ENCODE results near the gene CFAP210. TPM values are rescaled to one million over a fixed set of nuclear protein-coding genes. Genes with fewer than 3 reads are reported as not detected.

Gene CFAP210
- total RNA-seq, 4 donors from 2014 or later, result not detected

- no peak for TF ChIP-seq POLR2A (IDR thresholded peaks at IDR 0.05)
- TF ChIP-seq CTCF (IDR thresholded peaks at IDR 0.05), result no peak
- 88 to 90% methylated on average over 7 of the region's 7 CpGs for WGBS, 2 donors
- intact Hi-C loops (cut with DNase I; ENCODE audit: low total_unique reads), result no loop called here
- DNase-seq (ENCODE audit: low spot score in 2 of 2), result no peak
- H3K4me3 ChIP-seq (ENCODE audit: low read depth, poor library complexity, severe bottlenecking), result no peak overlapping the region
These were observed 17.7 kb upstream of the CFAP210 start for GRCh38 chr2:169711751-169712509.

- TF ChIP-seq POLR2A (IDR thresholded peaks at IDR 0.05), result no peak
- no peak for TF ChIP-seq CTCF (IDR thresholded peaks at IDR 0.05)
- H3K4me3 ChIP-seq (ENCODE audit: low read depth, poor library complexity, severe bottlenecking), result no peak overlapping the region
- no peak for DNase-seq (ENCODE audit: low spot score in 2 of 2)
- WGBS, 2 donors, result 80 to 81% methylated on average over 1 of the region's 1 CpG
- intact Hi-C loops (cut with DNase I; ENCODE audit: low total_unique reads), result no loop called here
These were observed 15.8 kb upstream of the CFAP210 start for GRCh38 chr2:169709981-169710380.

GRCh38 chr2:169709331-169709730, 15.1 kb upstream of the CFAP210 start:
- no peak for TF ChIP-seq POLR2A (IDR thresholded peaks at IDR 0.05)
- no peak for TF ChIP-seq CTCF (IDR thresholded peaks at IDR 0.05)
- H3K4me3 ChIP-seq (ENCODE audit: low read depth, poor library complexity, severe bottlenecking), result no peak overlapping the region
- intact Hi-C loops (cut with DNase I; ENCODE audit: low total_unique reads), result no loop called here
- 95 to 100% methylated on average over 1 of the region's 1 CpG for WGBS, 2 donors
- DNase-seq (ENCODE audit: low spot score in 2 of 2), result no peak

- 71 to 75% methylated on average over 2 of the region's 2 CpGs for WGBS, 2 donors
- TF ChIP-seq POLR2A (IDR thresholded peaks at IDR 0.05) (no peak), CTCF (IDR thresholded peaks at IDR 0.05) (no peak)
- DNase-seq (ENCODE audit: low spot score in 2 of 2), result no peak
- no peak overlapping the region for H3K4me3 ChIP-seq (ENCODE audit: low read depth, poor library complexity, severe bottlenecking)
- intact Hi-C loops (cut with DNase I; ENCODE audit: low total_unique reads), result no loop called here
These were observed 13.4 kb upstream of the CFAP210 start for GRCh38 chr2:169707626-169708025.

GRCh38 chr2:169705927-169706326, 11.7 kb upstream of the CFAP210 start:
- no peak overlapping the region for H3K4me3 ChIP-seq (ENCODE audit: low read depth, poor library complexity, severe bottlenecking)
- TF ChIP-seq POLR2A (IDR thresholded peaks at IDR 0.05) (no peak), CTCF (IDR thresholded peaks at IDR 0.05) (no peak)
- intact Hi-C loops (cut with DNase I; ENCODE audit: low total_unique reads), result no loop called here
- 70 to 73% methylated on average over 2 of the region's 2 CpGs for WGBS, 2 donors
- DNase-seq (ENCODE audit: low spot score in 2 of 2), result no peak
